SK-N-SH (cell line): ENCODE data around the gene SLC35F6. TPM values are rescaled to one million over a fixed set of nuclear protein-coding genes. Genes with fewer than 3 reads are reported as not detected.

Experiments used
- CTCF ChIA-PET: fragments of 300-600, 350-600 bp; formaldehyde crosslinking; extraction: SDS; loops from one replicate; lab custom pipeline; 2021; lab: Yijun Ruan, JAX
- POLR2A ChIA-PET: fragments of 350-600 bp; sonication (Branson Sonifier 250); formaldehyde crosslinking; extraction: SDS; loops from one replicate; lab custom pipeline; 2020; ENCODE audit warnings: antibody characterized with exemption, inconsistent platforms; lab: Yijun Ruan, JAX
- DNase-seq: peaks from one replicate; pipeline ENCODE4 v3.0.0; 2012
- H2AFZ ChIP-seq: fragments of 200-600 bp; sonication (generic); 2 replicates; pipeline ENCODE4 v1.8.1; 2016; ENCODE audit warnings: antibody characterized with exemption, mild to moderate bottlenecking, low read depth
- H3F3A ChIP-seq: fragments of 200-600 bp; sonication (generic); replicated peaks from 2 replicates; pipeline ENCODE3; 2016; ENCODE audit warnings: antibody characterized with exemption, mild to moderate bottlenecking; ENCODE audit not compliant: insufficient read depth
- H3K27ac ChIP-seq, 2 experiments: fragments of 200-500 bp in 1 of 2; fragments of 200-600 bp in 1 of 2; sonication (Bioruptor generic) in 1 of 2; sonication (generic), shearing (Covaris generic) in 1 of 2; 2 replicates each; pipeline versions ENCODE4 v1.5.1 to v1.6.1; 2014 to 2016; ENCODE audit warnings: low read depth in 2 of 2, inconsistent platforms in 1 of 2, low read length in 1 of 2, mild to moderate bottlenecking in 1 of 2, mixed read lengths in 1 of 2
- H3K27me3 ChIP-seq: fragments of 200-600 bp; sonication (generic), shearing (Covaris generic); 2 replicates; pipeline ENCODE4 v1.6.1; 2016; ENCODE audit warnings: mixed run types; ENCODE audit not compliant: insufficient read depth
- H3K36me3 ChIP-seq, 2 experiments: fragments of 200-500 bp in 1 of 2; fragments of 200-600 bp in 1 of 2; sonication (Bioruptor generic) in 1 of 2; sonication (generic) in 1 of 2; replicated peaks in 1 of 2; 2 replicates each; pipeline versions ENCODE3 to v1.5.1; 2014 to 2016; ENCODE audit warnings: low read length in 1 of 2, mild to moderate bottlenecking in 1 of 2; ENCODE audit not compliant: insufficient read depth in 2 of 2, control insufficient read depth in 1 of 2
- H3K4me1 ChIP-seq, 2 experiments: fragments of 200-500 bp in 1 of 2; fragments of 200-600 bp in 1 of 2; sonication (Bioruptor generic) in 1 of 2; sonication (generic), shearing (Covaris generic) in 1 of 2; 2 replicates each; pipeline versions ENCODE4 v1.5.1 to v1.6.1; 2014 to 2016; ENCODE audit warnings: low read depth in 1 of 2, low read length in 1 of 2, mixed run types in 1 of 2; ENCODE audit not compliant: insufficient read depth in 2 of 2, control insufficient read depth in 1 of 2
- H3K4me2 ChIP-seq: fragments of 200-600 bp; sonication (generic), shearing (Covaris generic); 2 replicates; pipeline ENCODE4 v1.6.1; 2017; ENCODE audit warnings: mixed run types
- H3K4me3 ChIP-seq, 2 experiments: fragments of 200-500 bp in 1 of 2; fragments of 200-600 bp in 1 of 2; sonication (Bioruptor generic) in 1 of 2; sonication (generic), shearing (Covaris generic) in 1 of 2; 2 replicates each; pipeline versions ENCODE4 v1.5.1 to v1.8.1; 2014 to 2016; ENCODE audit warnings: low read depth in 2 of 2, inconsistent platforms in 1 of 2, low read length in 1 of 2, mild to moderate bottlenecking in 1 of 2, mixed read lengths in 1 of 2, moderate library complexity in 1 of 2
- H3K79me2 ChIP-seq: fragments of 200-600 bp; sonication (generic); 2 replicates; pipeline ENCODE4 v1.8.1; 2017; ENCODE audit warnings: mild to moderate bottlenecking; ENCODE audit not compliant: insufficient read depth
- H3K9ac ChIP-seq: fragments of 200-600 bp; sonication (generic); 2 replicates; pipeline ENCODE4 v1.6.1; 2017; ENCODE audit warnings: mixed run types
- H3K9me2 ChIP-seq: fragments of 200-600 bp; sonication (generic); 2 replicates; pipeline ENCODE4 v1.6.1; 2017; ENCODE audit warnings: mixed run types
- H3K9me3 ChIP-seq: fragments of 200-600 bp; sonication (generic); 2 replicates; pipeline ENCODE4 v1.6.1; 2017; ENCODE audit warnings: mixed run types, mild to moderate bottlenecking, moderate library complexity
- H4K20me1 ChIP-seq: fragments of 200-600 bp; sonication (generic); 2 replicates; pipeline ENCODE4 v1.6.1; 2017; ENCODE audit warnings: mild to moderate bottlenecking, mixed run types; ENCODE audit not compliant: insufficient read depth
- EP300 ChIP-seq, 2 experiments: IDR thresholded peaks; 2 replicates each; pipeline versions ENCODE4 v1.4.0 to v1.6.1; 2012; ENCODE audit warnings: borderline replicate concordance in 1 of 2, low read depth in 1 of 2, low read length in 1 of 2
- EZH2phosphoT487 ChIP-seq: fragments of 200-600 bp; sonication (generic); IDR thresholded peaks from 2 replicates; pipeline ENCODE4 v1.6.1; 2017; ENCODE audit warnings: low read depth, mixed run types, mild to moderate bottlenecking, antibody characterized with exemption, moderate library complexity, borderline replicate concordance
- FOSL2 ChIP-seq: IDR thresholded peaks from 2 replicates; pipeline ENCODE4 v1.4.0; 2012; ENCODE audit warnings: low read depth, mild to moderate bottlenecking, moderate library complexity, borderline replicate concordance
- FOXJ3 ChIP-seq: sonication (generic); formaldehyde crosslinking; IDR thresholded peaks from 2 replicates; pipeline ENCODE4 v1.5.1; 2020; ENCODE audit warnings: mild to moderate bottlenecking, missing genetic modification reagents
- IRF3 ChIP-seq: fragments of 150-350 bp; IDR thresholded peaks from 2 replicates; pipeline ENCODE4 v1.6.1; 2016; ENCODE audit warnings: mild to moderate bottlenecking, low read depth, low read length
- MAX ChIP-seq: IDR thresholded peaks from 2 replicates; pipeline ENCODE4 v1.4.0; 2012; ENCODE audit warnings: low read depth
- POLR2AphosphoS5 ChIP-seq: IDR thresholded peaks from 2 replicates; pipeline ENCODE4 v1.6.1; 2012; ENCODE audit warnings: low read depth, low read length
- REST ChIP-seq: IDR thresholded peaks from 2 replicates; pipeline ENCODE4 v1.6.1; 2012; ENCODE audit warnings: mild to moderate bottlenecking, low read depth, low read length, moderate library complexity
- RXRA ChIP-seq: IDR thresholded peaks from 2 replicates; pipeline ENCODE4 v1.4.0; 2012; ENCODE audit warnings: low read depth, mild to moderate bottlenecking, borderline replicate concordance
- SMC3 ChIP-seq: IDR thresholded peaks from 2 replicates; pipeline ENCODE4 v1.6.1; 2012; ENCODE audit warnings: low read depth, low read length, improper control_type of control experiment
- TEAD4 ChIP-seq: IDR thresholded peaks from 2 replicates; pipeline ENCODE4 v1.4.0; 2012; ENCODE audit warnings: mild to moderate bottlenecking, borderline replicate concordance; ENCODE audit not compliant: insufficient read depth
- YY1 ChIP-seq: IDR thresholded peaks from 2 replicates; pipeline ENCODE4 v1.4.0; 2012; ENCODE audit warnings: low read depth, mild to moderate bottlenecking
- WGBS: methylation state at CpG from one replicate; pipeline ENCODE4 v1.1.6; 2017; ENCODE audit warnings: low lambda C conversion rate; 5-methylcytosine and 5-hydroxymethylcytosine counted together
- polyA plus RNA-seq, 3 experiments: library from polyadenylated mRNA; depleted of rRNA; stranded (reverse); fragments of >200 nt; gene quantifications; 2 replicates each; pipeline ENCODE4 v1.2.3, GENCODE V29; 2012

Gene SLC35F6
- polyA plus RNA-seq, 1 of the 3 experiments (the other 2 are of a cell fraction): 16.0 TPM

- TF ChIP-seq SMC3 (no peak), IRF3 (no peak), REST (no peak)
- TF ChIP-seq, all 33 proteins: peak for 10
These were observed at the start of gene SLC35F6 (continued) for GRCh38 chr2:26764078-26764887.

GRCh38 chr2:26715528-26716270 lies 48.4 kb upstream of the SLC35F6 start:
- no peaks in the 10 kb centered on the region for H3K9me2 ChIP-seq
- ChIA-PET CTCF (interaction anchor here (0.7 to 8.2 kb wide), 6 partner anchors 16 to 207 kb away, joined by 3 to 70 read pairs (median 6); no protein-coding TSS in a partner anchor), POLR2A (no interaction called here)
- no peaks in the 10 kb centered on the region for H3K36me3 ChIP-seq
- no peak overlapping the region for H3K4me2 ChIP-seq
- H3F3A ChIP-seq: no peaks in the 10 kb centered on the region
- no peak overlapping the region for H2AFZ ChIP-seq
- H4K20me1 ChIP-seq: no peaks in the 10 kb centered on the region
- no peak overlapping the region for H3K9ac ChIP-seq
- no peak overlapping the region for H3K4me3 ChIP-seq
- no peaks in the 10 kb centered on the region for H3K27me3 ChIP-seq
- no peak for DNase-seq
- H3K79me2 ChIP-seq: no peaks in the 10 kb centered on the region
- no peaks in the 10 kb centered on the region for H3K9me3 ChIP-seq
- no peak overlapping the region for H3K27ac ChIP-seq
- peaks cover 7 to 61% of the 10 kb centered on the region in 2 experiments; a peak in 3 of 4 replicates for H3K4me1 ChIP-seq
- no peak for TF ChIP-seq TEAD4
- 0 out of 2 replicates have a peak, but pooled peaks have one; percentile 16 for TF ChIP-seq FOXJ3
- 72% methylated on average over 13 of the region's 13 CpGs for WGBS

- 92% methylated on average over 3 of the region's 3 CpGs for WGBS
- POLR2A ChIA-PET: no interaction called here
- H3K27ac ChIP-seq: no peak overlapping the region
These were observed 47.7 kb upstream of the SLC35F6 start for GRCh38 chr2:26716340-26716739.

More at GRCh38 chr2:26716340-26716739, 47.7 kb upstream of the SLC35F6 start:
- H3K4me2 ChIP-seq: no peak overlapping the region
- H2AFZ ChIP-seq: no peak overlapping the region
- H4K20me1 ChIP-seq: no peaks in the 10 kb centered on the region
- no peaks in the 10 kb centered on the region for H3K36me3 ChIP-seq
- H3F3A ChIP-seq: no peaks in the 10 kb centered on the region
- no peaks in the 10 kb centered on the region for H3K9me2 ChIP-seq
- CTCF ChIA-PET: interaction anchor here (0.7 to 8.2 kb wide), 4 partner anchors 16 to 138 kb away, joined by 3 to 70 read pairs (median 6); no protein-coding TSS in a partner anchor
- no peaks in the 10 kb centered on the region for H3K9me3 ChIP-seq
- no peak overlapping the region for H3K4me3 ChIP-seq
- no peaks in the 10 kb centered on the region for H3K79me2 ChIP-seq
- no peaks in the 10 kb centered on the region for H3K27me3 ChIP-seq
- no peak overlapping the region for H3K9ac ChIP-seq
- peaks cover 11 to 61% of the 10 kb centered on the region in 2 experiments; a peak in 3 of 4 replicates for H3K4me1 ChIP-seq
- no peak for TF ChIP-seq YY1
- no peak for TF ChIP-seq MAX
- TF ChIP-seq FOSL2: no peak
- TF ChIP-seq POLR2AphosphoS5: no peak
- TF ChIP-seq EP300 (IDR thresholded peaks at IDR 0.05; ENCODE audit: borderline replicate concordance in 1 of 2, low read depth in 1 of 2, low read length in 1 of 2): no peak
- no peak for TF ChIP-seq EZH2phosphoT487
- TF ChIP-seq RXRA: no peak
- TF ChIP-seq, all 33 proteins: peak for 0
- no peak for DNase-seq
